ENCODE measurements around the gene HOXC6. TPM values are rescaled to one million over a fixed set of nuclear protein-coding genes. Genes with fewer than 3 reads are reported as not detected.

The HOXC6 gene
- total and polyA plus RNA-seq, 2 of the 13 experiments (the other 11 are each of a cell fraction or from before 2014, with no cell fraction given): not detected

GRCh38 chr12:54032086-54032619, 3.9 kb downstream of the HOXC6 start:
- no peak for FAIRE-seq
- H3K27me3 ChIP-seq (ENCODE audit: control insufficient read depth in 1 of 2, insufficient read depth in 2 of 2, low read length in 2 of 2): peaks cover 7 to 73% of the 10 kb centered on the region in 2 experiments; a peak in 4 of 5 replicates
- no peak overlapping the region for H3K4me2 ChIP-seq (ENCODE audit: low read depth, low read length)

More at GRCh38 chr12:54032086-54032619, 3.9 kb downstream of the HOXC6 start:
- POLR2A ChIA-PET: no interaction called here
- Histone ChIP-seq H4K20me1 (ENCODE audit: insufficient read depth, low read length) (no peaks in the 10 kb centered on the region), H3K4me3 (replicated peaks in 1 of 3; ENCODE audit: insufficient read depth in 1 of 3, low read depth in 2 of 3, low read length in 3 of 3) (no peak overlapping the region), H3K9me3 (ENCODE audit: low read length) (no peaks in the 10 kb centered on the region), H2AFZ (ENCODE audit: low read length) (no peak overlapping the region), H3K27ac (ENCODE audit: extremely low read length, insufficient read depth, low read length) (no peak overlapping the region), H3K4me1 (ENCODE audit: insufficient read depth, low read length) (peaks cover 7% of the 10 kb centered on the region; the same call in 1 of the 2 replicates), H3K36me3 (replicated peaks in 1 of 2; ENCODE audit: control insufficient read depth in 1 of 2, insufficient read depth in 2 of 2, low read length in 2 of 2) (no peaks in the 10 kb centered on the region), H3K9ac (ENCODE audit: insufficient read depth, low read depth, low read length) (no peak overlapping the region), H3K79me2 (ENCODE audit: insufficient read depth, low read length) (no peaks in the 10 kb centered on the region)
- DNase-seq (ENCODE audit: low spot score) (no peak), ATAC-seq (no peak)
- BruUV-seq (replicated peaks): no TSS peak
- WGBS (ENCODE audit: low lambda C conversion rate): 30% methylated on average over 6 of the region's 6 CpGs
- in situ Hi-C loops (cut with HindIII; ENCODE audit: extremely low pct_ligation_motif_present, low pct_unique_long_range_greater_than_20kb) (loop anchor here (5.0 kb wide), 2 partner anchors 100 to 160 kb away; no protein-coding TSS in a partner anchor), intact Hi-C loops (cut with micrococcal nuclease; ENCODE audit: unreplicated experiment) (loop anchor here (1.0 to 5.0 kb wide), 2 partner anchors 105 to 159 kb away; no protein-coding TSS in a partner anchor)
- CTCF ChIA-PET (ENCODE audit: low intra/inter-chr PET ratio, low total read pairs): interaction anchor here (0.7 to 3.7 kb wide), 8 partner anchors 26 to 185 kb away, joined by 3 to 33 read pairs (median 4); partner anchors contain the start of gene SMUG1
- TF ChIP-seq EP300 (IDR thresholded peaks at IDR 0.05; ENCODE audit: low read depth in 2 of 2, low read length in 2 of 2) (no peak), EP300 (CRISPR knock-in tag; IDR thresholded peaks at IDR 0.05; ENCODE audit: borderline replicate concordance) (no peak), U2AF2 (IDR thresholded peaks at IDR 0.05; ENCODE audit: low read depth, low read length) (no peak), ZNF20 (CRISPR knock-in tag; IDR thresholded peaks at IDR 0.05) (no peak), FOXM1 (CRISPR knock-in tag; IDR thresholded peaks at IDR 0.05) (no peak), ZNF143 (CRISPR knock-in tag; IDR thresholded peaks at IDR 0.05) (no peak), PPARG (CRISPR knock-in tag; conservative IDR thresholded peaks at IDR 0.05) (no peak), ETV5 (CRISPR knock-in tag; IDR thresholded peaks at IDR 0.05; ENCODE audit: borderline replicate concordance) (no peak), PHF8 (CRISPR knock-in tag; IDR thresholded peaks at IDR 0.05) (no peak), SIX1 (CRISPR knock-in tag; IDR thresholded peaks at IDR 0.05; ENCODE audit: borderline replicate concordance) (no peak), MAFG (CRISPR knock-in tag; IDR thresholded peaks at IDR 0.05) (no peak), SPEN (CRISPR knock-in tag; IDR thresholded peaks at IDR 0.05; ENCODE audit: low read depth) (no peak), BCL6 (CRISPR knock-in tag; IDR thresholded peaks at IDR 0.05) (no peak), SP4 (CRISPR knock-in tag; IDR thresholded peaks at IDR 0.05) (no peak), GPN1 (CRISPR knock-in tag; IDR thresholded peaks at IDR 0.05; ENCODE audit: borderline replicate concordance) (no peak), ZNF335 (CRISPR knock-in tag; IDR thresholded peaks at IDR 0.05) (no peak), FOXC1 (CRISPR knock-in tag; IDR thresholded peaks at IDR 0.05; ENCODE audit: borderline replicate concordance) (no peak), KLF9 (CRISPR knock-in tag; IDR thresholded peaks at IDR 0.05; ENCODE audit: low read depth) (no peak), NR0B2 (CRISPR knock-in tag; IDR thresholded peaks at IDR 0.05) (no peak), ZBTB7A (CRISPR knock-in tag; IDR thresholded peaks at IDR 0.05) (no peak)

Measured in HepG2 (cell line).